Anterior cingulate cortex (tissue), 58 donors: ENCODE data around the gene WDR55.
"Not testable (repeated sequence)": the region's sequence is repeated elsewhere in the genome, so short reads cannot be mapped to it uniquely, and the experiment has no call there.

Experiments
- DNase-seq, 58 donors: peaks; one replicate each; lab custom pipeline; 2025; lab: John Stamatoyannopoulos, UW

WDR55 gene

GRCh38 chr5:140707812-140708211 lies 43.1 kb downstream of the WDR55 start:
- no peak for DNase-seq

- DNase-seq = not testable (repeated sequence)
Observed at GRCh38 chr5:140708787-140709186, 44.1 kb downstream of the WDR55 start.

- DNase-seq = peak in 57 of 58 donors; percentile 4 to 88 (median 55)
Observed at GRCh38 chr5:140710899-140711552, 46.3 kb downstream of the WDR55 start.

GRCh38 chr5:140711794-140712193 lies 47.1 kb downstream of the WDR55 start:
- DNase-seq = no peak

- no peak for DNase-seq
Observed at GRCh38 chr5:140713562-140714094, 48.9 kb downstream of the WDR55 start.

GRCh38 chr5:140716238-140716637 lies 51.5 kb downstream of the WDR55 start:
- not testable (repeated sequence) for DNase-seq

- DNase-seq = no peak
Observed at GRCh38 chr5:140718266-140718592, 53.5 kb downstream of the WDR55 start.

GRCh38 chr5:140720738-140721137 lies 56.0 kb downstream of the WDR55 start:
- DNase-seq = not testable (repeated sequence)

GRCh38 chr5:140721395-140721794 lies 56.7 kb downstream of the WDR55 start:
- DNase-seq = not testable (repeated sequence)
